GM18868 (cell line): ENCODE results near the gene ZNF469.

Experiments used
- ATAC-seq: cut with Tn5 transposase; IDR thresholded peaks from one replicate; pipeline ENCODE4 v1.9.1; 2021; ENCODE audit warnings: mild to moderate bottlenecking, moderate library complexity; ENCODE audit not compliant: unreplicated experiment

Gene ZNF469

GRCh38 chr16:88390735-88391134 lies 8.0 kb downstream of the ZNF469 start:
- ATAC-seq, result no peak

GRCh38 chr16:88391144-88391850 lies 8.5 kb downstream of the ZNF469 start:
- no peak for ATAC-seq

- no peak for ATAC-seq
Observed at GRCh38 chr16:88392111-88392510, 9.4 kb downstream of the ZNF469 start.

GRCh38 chr16:88392616-88393015 lies 9.9 kb downstream of the ZNF469 start:
- ATAC-seq, result no peak

- no peak for ATAC-seq
Observed at GRCh38 chr16:88393034-88393433, 10.3 kb downstream of the ZNF469 start.

GRCh38 chr16:88393571-88393970 lies 10.8 kb downstream of the ZNF469 start:
- ATAC-seq, result no peak

- ATAC-seq, result no peak
Observed at GRCh38 chr16:88394426-88394825, 11.7 kb downstream of the ZNF469 start.

GRCh38 chr16:88395669-88396584 lies 13.2 kb downstream of the ZNF469 start:
- ATAC-seq, result no peak

GRCh38 chr16:88398170-88398873 lies 15.6 kb downstream of the ZNF469 start:
- no peak for ATAC-seq

- ATAC-seq, result no peak
Observed at GRCh38 chr16:88398874-88399178, 16.1 kb downstream of the ZNF469 start.

GRCh38 chr16:88400186-88400585 lies 17.4 kb downstream of the ZNF469 start:
- ATAC-seq, result no peak

GRCh38 chr16:88401604-88402246 lies 19.0 kb downstream of the ZNF469 start:
- no peak for ATAC-seq

GRCh38 chr16:88402551-88403240 lies 19.9 kb downstream of the ZNF469 start:
- no peak for ATAC-seq

GRCh38 chr16:88403794-88404581 lies 21.2 kb downstream of the ZNF469 start:
- no peak for ATAC-seq

- no peak for ATAC-seq
Observed at GRCh38 chr16:88404769-88405168, 22.0 kb downstream of the ZNF469 start.

GRCh38 chr16:88405216-88406060 lies 22.7 kb downstream of the ZNF469 start:
- ATAC-seq, result no peak

- ATAC-seq, result no peak
Observed at GRCh38 chr16:88406096-88407041, 23.6 kb downstream of the ZNF469 start.

GRCh38 chr16:88407042-88407420 lies 24.3 kb downstream of the ZNF469 start:
- ATAC-seq, result no peak
